CD4-positive, CD25-positive, alpha-beta regulatory T cell (primary cell): ENCODE measurements around the gene SNUPN. TPM values are rescaled to one million over a fixed set of nuclear protein-coding genes. Genes with fewer than 3 reads are reported as not detected.
A peak's percentile ranks its signal among the peaks of the same experiment; 100 is the strongest.

Source experiments
- ATAC-seq, 2 donors: fragments of 150-1000 bp; cut with Tn5 transposase; one replicate each; pipeline ENCODE4 v1.10.0; 2021; ENCODE audit warnings: low read depth in 2 of 2, moderate number of reproducible peaks in 2 of 2, moderate library complexity in 1 of 2
- DNase-seq, 3 donors: peaks; one replicate each; pipeline versions ENCODE4 v3.0.0 to v3.0.0-alpha.2; 2012 to 2022; ENCODE audit warnings: mixed read lengths in 1 of 3
- H3K27ac ChIP-seq: one replicate; pipeline ENCODE4 v1.7.0; 2013; ENCODE audit warnings: mild to moderate bottlenecking, low read length; ENCODE audit not compliant: insufficient read depth, poor library complexity, severe bottlenecking
- H3K27me3 ChIP-seq: one replicate; pipeline ENCODE4 v1.7.0; 2013; ENCODE audit warnings: low read length; ENCODE audit not compliant: control insufficient read depth, insufficient read depth
- H3K36me3 ChIP-seq: one replicate; pipeline ENCODE4 v1.7.0; 2013; ENCODE audit warnings: mild to moderate bottlenecking, low read length, moderate library complexity; ENCODE audit not compliant: control insufficient read depth, insufficient read depth
- H3K4me1 ChIP-seq: 2 replicates; pipeline ENCODE4 v1.7.0; 2013; ENCODE audit warnings: mild to moderate bottlenecking, low read length; ENCODE audit not compliant: insufficient read depth, control insufficient read depth, poor library complexity, severe bottlenecking
- H3K4me3 ChIP-seq: one replicate; pipeline ENCODE4 v1.7.0; 2013; ENCODE audit warnings: low read depth, mild to moderate bottlenecking, low read length, moderate library complexity
- H3K9me3 ChIP-seq, 2 experiments: 1 replicate in 1 of 2; 2 replicates in 1 of 2; pipeline ENCODE4 v1.7.0; 2013; ENCODE audit warnings: low read length in 2 of 2, mild to moderate bottlenecking in 1 of 2, moderate library complexity in 1 of 2; ENCODE audit not compliant: control insufficient read depth in 2 of 2
- H3K27ac Mint-ChIP-seq, 3 donors: one replicate each; pipeline ENCODE4 v1.8.0; 2020 to 2022; ENCODE audit warnings: mild to moderate bottlenecking in 3 of 3, mixed read lengths in 3 of 3, moderate library complexity in 2 of 3
- H3K27me3 Mint-ChIP-seq: one replicate; pipeline ENCODE4 v1.8.0; 2022; ENCODE audit warnings: mild to moderate bottlenecking, mixed read lengths
- H3K36me3 Mint-ChIP-seq: one replicate; pipeline ENCODE4 v1.8.0; 2020; ENCODE audit warnings: mixed read lengths
- H3K4me1 Mint-ChIP-seq, 4 donors: one replicate each; pipeline ENCODE4 v1.8.0; 2020 to 2022; ENCODE audit warnings: mixed read lengths in 4 of 4, mild to moderate bottlenecking in 1 of 4
- H3K4me3 Mint-ChIP-seq, 4 donors: one replicate each; pipeline ENCODE4 v1.8.0; 2020 to 2022; ENCODE audit warnings: mild to moderate bottlenecking in 4 of 4, mixed read lengths in 4 of 4, moderate library complexity in 3 of 4
- H3K9me3 Mint-ChIP-seq, 7 donors: one replicate each; pipeline ENCODE4 v1.8.0; 2020 to 2022; ENCODE audit warnings: mixed read lengths in 7 of 7, mild to moderate bottlenecking in 3 of 7, moderate library complexity in 2 of 7
- polyA plus RNA-seq, 4 donors: library from polyadenylated mRNA; unstranded; fragments of 300-500 nt; fragmentation: Illumina TruSeq; gene quantifications; one replicate each; pipeline ENCODE4 v1.2.3, GENCODE V29; 2021
- total RNA-seq: library from RNA; stranded (reverse); gene quantifications from one replicate; pipeline ENCODE4 v1.2.3, GENCODE V29; 2022

The SNUPN gene
- total and polyA plus RNA-seq, 5 donors from 2014 or later, result 13.8 to 36.9 (median 28.0) TPM

GRCh38 chr15:75659141-75659771 lies 33.7 kb upstream of the SNUPN start:
- no peak overlapping the region for H3K27ac ChIP-seq
- H3K9me3 ChIP-seq, result no peaks in the 10 kb centered on the region
- Mint-ChIP-seq H3K4me3 (no peak overlapping the region), H3K27ac (peak overlapping the region in 2 of 3 donors; percentile 32 to 51), H3K4me1 (no peaks in the 10 kb centered on the region), H3K36me3 (peaks cover 6% of the 10 kb centered on the region), H3K9me3 (no peaks in the 10 kb centered on the region), H3K27me3 (no peaks in the 10 kb centered on the region)
- no peak overlapping the region for H3K4me3 ChIP-seq
- ATAC-seq (no peak), DNase-seq (no peak)
- H3K36me3 ChIP-seq, result no peaks in the 10 kb centered on the region
- H3K4me1 ChIP-seq, result no peaks in the 10 kb centered on the region
- no peaks in the 10 kb centered on the region for H3K27me3 ChIP-seq

GRCh38 chr15:75656813-75657212 lies 31.3 kb upstream of the SNUPN start:
- no peak for ATAC-seq
- Mint-ChIP-seq H3K9me3 (no peaks in the 10 kb centered on the region), H3K4me1 (peaks cover 0 to 6% (median 2%) of the 10 kb centered on the region in 4 donors), H3K27me3 (no peaks in the 10 kb centered on the region), H3K36me3 (peaks cover 6% of the 10 kb centered on the region), H3K4me3 (no peak overlapping the region), H3K27ac (no peak overlapping the region)
- no peaks in the 10 kb centered on the region for H3K27me3 ChIP-seq
- H3K4me1 ChIP-seq, result peaks cover 5% of the 10 kb centered on the region
- no peak overlapping the region for H3K4me3 ChIP-seq
- H3K9me3 ChIP-seq, result no peaks in the 10 kb centered on the region
- H3K36me3 ChIP-seq, result no peaks in the 10 kb centered on the region
- no peak overlapping the region for H3K27ac ChIP-seq
- no peak for DNase-seq

- Histone ChIP-seq H3K4me3 (no peak overlapping the region), H3K27ac (no peak overlapping the region), H3K27me3 (no peaks in the 10 kb centered on the region), H3K9me3 (no peaks in the 10 kb centered on the region), H3K36me3 (no peaks in the 10 kb centered on the region), H3K4me1 (peaks cover 10% of the 10 kb centered on the region)
- Mint-ChIP-seq H3K36me3 (peaks cover 6% of the 10 kb centered on the region), H3K9me3 (no peaks in the 10 kb centered on the region), H3K4me1 (peaks cover 0 to 11% (median 4%) of the 10 kb centered on the region in 4 donors), H3K27me3 (no peaks in the 10 kb centered on the region), H3K4me3 (no peak overlapping the region), H3K27ac (no peak overlapping the region)
- DNase-seq (no peak), ATAC-seq (no peak)
These were observed 30.8 kb upstream of the SNUPN start for GRCh38 chr15:75656331-75656730.

GRCh38 chr15:75655931-75656330 lies 30.4 kb upstream of the SNUPN start:
- Mint-ChIP-seq H3K4me1 (peaks cover 0 to 15% (median 8%) of the 10 kb centered on the region in 4 donors), H3K27ac (peak overlapping the region in 1 of 3 donors; percentile 41)
- H3K36me3 ChIP-seq, result no peaks in the 10 kb centered on the region

GRCh38 chr15:75654201-75654907 lies 28.8 kb upstream of the SNUPN start:
- Mint-ChIP-seq H3K36me3 (peaks cover 6% of the 10 kb centered on the region), H3K4me3 (no peak overlapping the region), H3K27ac (no peak overlapping the region), H3K4me1 (peaks cover 0 to 30% (median 18%) of the 10 kb centered on the region in 4 donors), H3K27me3 (no peaks in the 10 kb centered on the region), H3K9me3 (no peaks in the 10 kb centered on the region)
- no peak for DNase-seq
- no peak for ATAC-seq
- no peak overlapping the region for H3K4me3 ChIP-seq
- H3K4me1 ChIP-seq, result peaks cover 11% of the 10 kb centered on the region
- no peaks in the 10 kb centered on the region for H3K36me3 ChIP-seq
- no peaks in the 10 kb centered on the region for H3K27me3 ChIP-seq
- no peaks in the 10 kb centered on the region for H3K9me3 ChIP-seq
- H3K27ac ChIP-seq, result no peak overlapping the region

More at GRCh38 chr15:75655931-75656330, 30.4 kb upstream of the SNUPN start:
- H3K4me3 ChIP-seq, result no peak overlapping the region
- peaks cover 11% of the 10 kb centered on the region for H3K4me1 ChIP-seq
- no peaks in the 10 kb centered on the region for H3K9me3 Mint-ChIP-seq
- H3K27me3 Mint-ChIP-seq, result no peaks in the 10 kb centered on the region
- no peaks in the 10 kb centered on the region for H3K9me3 ChIP-seq
- no peak for ATAC-seq
- no peaks in the 10 kb centered on the region for H3K27me3 ChIP-seq
- H3K36me3 Mint-ChIP-seq, result peaks cover 6% of the 10 kb centered on the region
- no peak overlapping the region for H3K4me3 Mint-ChIP-seq
- DNase-seq, result no peak
- H3K27ac ChIP-seq, result no peak overlapping the region

GRCh38 chr15:75653347-75653913 lies 27.9 kb upstream of the SNUPN start:
- Histone ChIP-seq H3K4me1 (peaks cover 13% of the 10 kb centered on the region), H3K4me3 (no peak overlapping the region), H3K36me3 (no peaks in the 10 kb centered on the region), H3K27ac (no peak overlapping the region), H3K27me3 (no peaks in the 10 kb centered on the region), H3K9me3 (no peaks in the 10 kb centered on the region)
- H3K36me3 Mint-ChIP-seq, result peaks cover 6% of the 10 kb centered on the region
- H3K4me1 Mint-ChIP-seq, result peaks cover 0 to 40% (median 18%) of the 10 kb centered on the region in 4 donors
- ATAC-seq (no peak), DNase-seq (no peak)
- no peak overlapping the region for H3K27ac Mint-ChIP-seq
- no peaks in the 10 kb centered on the region for H3K27me3 Mint-ChIP-seq
- H3K9me3 Mint-ChIP-seq, result no peaks in the 10 kb centered on the region
- H3K4me3 Mint-ChIP-seq, result no peak overlapping the region

GRCh38 chr15:75651810-75652543 lies 26.5 kb upstream of the SNUPN start:
- Histone ChIP-seq H3K27me3 (no peaks in the 10 kb centered on the region), H3K27ac (no peak overlapping the region), H3K4me3 (no peak overlapping the region), H3K9me3 (no peaks in the 10 kb centered on the region), H3K4me1 (peaks cover 25% of the 10 kb centered on the region), H3K36me3 (no peaks in the 10 kb centered on the region)
- Mint-ChIP-seq H3K36me3 (peaks cover 6% of the 10 kb centered on the region), H3K27ac (peak overlapping the region; percentile 71 to 83 (median 82)), H3K27me3 (no peaks in the 10 kb centered on the region), H3K9me3 (no peaks in the 10 kb centered on the region), H3K4me3 (peak overlapping the region in 3 of 4 donors; percentile 65 to 79 (median 73)), H3K4me1 (peaks cover 0 to 44% (median 18%) of the 10 kb centered on the region in 4 donors)
- DNase-seq, result peak in 1 of 3 donors; percentile 20
- ATAC-seq, result no peak
